IMR-90 (cell line): ENCODE data around the gene CHRNA5.

ENCODE experiments used
- CEBPB ChIP-seq: IDR thresholded peaks from 2 replicates; pipeline ENCODE4 v1.6.1; 2012; ENCODE audit warnings: low read depth, low read length, improper control_type of control experiment
- CTCF ChIP-seq: conservative IDR thresholded peaks from 2 replicates; pipeline ENCODE4 v1.5.1; 2012; ENCODE audit warnings: mild to moderate bottlenecking, low read depth, low read length, improper control_type of control experiment
- MAFK ChIP-seq: IDR thresholded peaks from 2 replicates; pipeline ENCODE4 v1.6.1; 2012; ENCODE audit warnings: low read depth, low read length, improper control_type of control experiment
- MAZ ChIP-seq: IDR thresholded peaks from 2 replicates; pipeline ENCODE4 v1.6.1; 2012; ENCODE audit warnings: low read depth, mild to moderate bottlenecking, low read length, improper control_type of control experiment, moderate library complexity, borderline replicate concordance
- POLR2A ChIP-seq: IDR thresholded peaks from 2 replicates; pipeline ENCODE4 v1.6.1; 2012; ENCODE audit warnings: mild to moderate bottlenecking, low read depth, low read length
- RAD21 ChIP-seq: IDR thresholded peaks from 2 replicates; pipeline ENCODE4 v1.6.1; 2012; ENCODE audit warnings: low read length, improper control_type of control experiment
- RFX5 ChIP-seq: IDR thresholded peaks from 2 replicates; pipeline ENCODE4 v1.8.0; 2012; ENCODE audit warnings: low read depth, mild to moderate bottlenecking, low read length, moderate library complexity
- USF2 ChIP-seq: fragments of 150-350 bp; IDR thresholded peaks from 2 replicates; pipeline ENCODE4 v1.6.1; 2017; ENCODE audit warnings: mild to moderate bottlenecking, antibody characterized with exemption, low read length, low read depth

GRCh38 chr15:78621810-78622402 lies 56.6 kb downstream of the CHRNA5 start:
- TF ChIP-seq CTCF (no peak), CEBPB (no peak), USF2 (no peak), POLR2A (no peak), MAFK (no peak), RFX5 (no peak), MAZ (no peak), RAD21 (no peak)
